Measurements from ENCODE around the gene TCP11L2. TPM values are rescaled to one million over a fixed set of nuclear protein-coding genes. Genes with fewer than 3 reads are reported as not detected.

The TCP11L2 gene
- polyA plus RNA-seq, 1 donor from 2014 or later, result 16.6 TPM

DNA sequence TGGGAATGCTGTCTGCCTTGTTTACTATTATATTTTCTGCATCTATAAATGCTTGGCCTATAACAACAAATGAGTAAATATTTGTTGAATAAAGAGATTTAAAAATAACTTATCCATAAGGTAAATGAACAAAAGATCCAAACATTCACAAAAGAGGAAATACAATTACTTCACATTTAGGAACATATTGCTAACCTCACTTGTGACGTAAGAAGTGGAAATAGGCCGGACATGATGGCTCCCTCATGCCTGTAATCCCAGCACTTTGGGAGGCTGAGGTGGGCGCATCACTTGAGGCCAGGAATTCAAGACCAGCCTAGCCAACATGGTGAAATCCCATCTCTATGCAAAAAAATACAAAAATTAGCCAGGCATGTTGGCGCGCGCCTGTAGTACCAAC, 29.0 kb upstream of the TCP11L2 start:
- Histone ChIP-seq H3K9ac (ENCODE audit: low read length) (no peak overlapping the region), H3K9me3 (ENCODE audit: low read length) (no peaks in the 10 kb centered on the region), H4K20me1 (ENCODE audit: insufficient read depth) (no peaks in the 10 kb centered on the region), H3K79me2 (replicated peaks; ENCODE audit: insufficient read depth, low read length) (no peaks in the 10 kb centered on the region), H3K27me3 (ENCODE audit: insufficient read depth, low read depth, low read length) (no peaks in the 10 kb centered on the region), H3K4me2 (ENCODE audit: low read length) (no peak overlapping the region), H2AFZ (ENCODE audit: low read depth, low read length) (no peak overlapping the region), H3F3A (ENCODE audit: insufficient read depth, low read length, poor library complexity, severe bottlenecking) (no peaks in the 10 kb centered on the region), H3K9me2 (ENCODE audit: insufficient read depth, low read length) (no peaks in the 10 kb centered on the region), H3K27ac (ENCODE audit: low read length) (no peak overlapping the region), H3K36me3 (ENCODE audit: insufficient read depth, low read length) (no peaks in the 10 kb centered on the region), H3K4me3 (ENCODE audit: low read length) (no peak overlapping the region)
- TF ChIP-seq MXI1 (conservative IDR thresholded peaks at IDR 0.05; ENCODE audit: poor library complexity, severe bottlenecking), result no peak
- TF ChIP-seq, protein P1, sequence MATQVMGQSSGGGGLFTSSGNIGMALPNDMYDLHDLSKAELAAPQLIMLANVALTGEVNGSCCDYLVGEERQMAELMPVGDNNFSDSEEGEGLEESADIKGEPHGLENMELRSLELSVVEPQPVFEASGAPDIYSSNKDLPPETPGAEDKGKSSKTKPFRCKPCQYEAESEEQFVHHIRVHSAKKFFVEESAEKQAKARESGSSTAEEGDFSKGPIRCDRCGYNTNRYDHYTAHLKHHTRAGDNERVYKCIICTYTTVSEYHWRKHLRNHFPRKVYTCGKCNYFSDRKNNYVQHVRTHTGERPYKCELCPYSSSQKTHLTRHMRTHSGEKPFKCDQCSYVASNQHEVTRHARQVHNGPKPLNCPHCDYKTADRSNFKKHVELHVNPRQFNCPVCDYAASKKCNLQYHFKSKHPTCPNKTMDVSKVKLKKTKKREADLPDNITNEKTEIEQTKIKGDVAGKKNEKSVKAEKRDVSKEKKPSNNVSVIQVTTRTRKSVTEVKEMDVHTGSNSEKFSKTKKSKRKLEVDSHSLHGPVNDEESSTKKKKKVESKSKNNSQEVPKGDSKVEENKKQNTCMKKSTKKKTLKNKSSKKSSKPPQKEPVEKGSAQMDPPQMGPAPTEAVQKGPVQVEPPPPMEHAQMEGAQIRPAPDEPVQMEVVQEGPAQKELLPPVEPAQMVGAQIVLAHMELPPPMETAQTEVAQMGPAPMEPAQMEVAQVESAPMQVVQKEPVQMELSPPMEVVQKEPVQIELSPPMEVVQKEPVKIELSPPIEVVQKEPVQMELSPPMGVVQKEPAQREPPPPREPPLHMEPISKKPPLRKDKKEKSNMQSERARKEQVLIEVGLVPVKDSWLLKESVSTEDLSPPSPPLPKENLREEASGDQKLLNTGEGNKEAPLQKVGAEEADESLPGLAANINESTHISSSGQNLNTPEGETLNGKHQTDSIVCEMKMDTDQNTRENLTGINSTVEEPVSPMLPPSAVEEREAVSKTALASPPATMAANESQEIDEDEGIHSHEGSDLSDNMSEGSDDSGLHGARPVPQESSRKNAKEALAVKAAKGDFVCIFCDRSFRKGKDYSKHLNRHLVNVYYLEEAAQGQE (IDR thresholded peaks at IDR 0.05; ENCODE audit: borderline replicate concordance), result no peak
- TF ChIP-seq TAF1 (IDR thresholded peaks at IDR 0.05; ENCODE audit: low read depth), result no peak

DNA sequence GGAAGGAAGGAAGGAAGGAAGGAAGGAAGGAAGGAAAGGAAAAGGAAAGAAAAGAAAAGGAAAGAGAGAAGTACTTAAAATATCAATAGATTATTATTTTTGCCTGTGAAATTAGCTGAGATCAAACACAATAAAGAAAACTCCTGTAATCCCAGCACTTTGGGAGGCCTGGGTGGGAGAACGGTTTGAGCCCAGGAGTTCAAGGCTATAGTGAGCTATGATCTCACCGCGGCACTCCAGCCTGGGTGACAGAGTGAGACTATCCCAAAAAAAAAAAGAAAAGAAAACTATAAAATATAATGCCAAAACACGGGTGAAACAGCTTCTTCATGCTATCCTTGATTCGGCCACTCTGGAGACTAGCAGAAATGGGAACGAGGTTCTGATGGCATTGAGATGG, 28.5 kb upstream of the TCP11L2 start:
- no peaks in the 10 kb centered on the region for H3K79me2 ChIP-seq (replicated peaks; ENCODE audit: insufficient read depth, low read length)
- H3K9me2 ChIP-seq (ENCODE audit: insufficient read depth, low read length), result no peaks in the 10 kb centered on the region
- TF ChIP-seq, protein P1 (IDR thresholded peaks at IDR 0.05; ENCODE audit: borderline replicate concordance), result no peak
- TF ChIP-seq POLR2AphosphoS5 (IDR thresholded peaks at IDR 0.05) (no peak), SMC3 (conservative IDR thresholded peaks at IDR 0.05; ENCODE audit: poor library complexity) (no peak), TAF1 (IDR thresholded peaks at IDR 0.05; ENCODE audit: low read depth) (no peak), RAD21 (conservative IDR thresholded peaks at IDR 0.05) (no peak), EZH2 (IDR thresholded peaks at IDR 0.05; ENCODE audit: borderline replicate concordance, insufficient read depth, low read length, poor library complexity, severe bottlenecking) (no peak)
- TF ChIP-seq, protein P2, sequence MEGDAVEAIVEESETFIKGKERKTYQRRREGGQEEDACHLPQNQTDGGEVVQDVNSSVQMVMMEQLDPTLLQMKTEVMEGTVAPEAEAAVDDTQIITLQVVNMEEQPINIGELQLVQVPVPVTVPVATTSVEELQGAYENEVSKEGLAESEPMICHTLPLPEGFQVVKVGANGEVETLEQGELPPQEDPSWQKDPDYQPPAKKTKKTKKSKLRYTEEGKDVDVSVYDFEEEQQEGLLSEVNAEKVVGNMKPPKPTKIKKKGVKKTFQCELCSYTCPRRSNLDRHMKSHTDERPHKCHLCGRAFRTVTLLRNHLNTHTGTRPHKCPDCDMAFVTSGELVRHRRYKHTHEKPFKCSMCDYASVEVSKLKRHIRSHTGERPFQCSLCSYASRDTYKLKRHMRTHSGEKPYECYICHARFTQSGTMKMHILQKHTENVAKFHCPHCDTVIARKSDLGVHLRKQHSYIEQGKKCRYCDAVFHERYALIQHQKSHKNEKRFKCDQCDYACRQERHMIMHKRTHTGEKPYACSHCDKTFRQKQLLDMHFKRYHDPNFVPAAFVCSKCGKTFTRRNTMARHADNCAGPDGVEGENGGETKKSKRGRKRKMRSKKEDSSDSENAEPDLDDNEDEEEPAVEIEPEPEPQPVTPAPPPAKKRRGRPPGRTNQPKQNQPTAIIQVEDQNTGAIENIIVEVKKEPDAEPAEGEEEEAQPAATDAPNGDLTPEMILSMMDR (IDR thresholded peaks at IDR 0.05; ENCODE audit: poor library complexity, severe bottlenecking), result no peak
- no peaks in the 10 kb centered on the region for H3K36me3 ChIP-seq (ENCODE audit: insufficient read depth, low read length)
- no peaks in the 10 kb centered on the region for H3K9me3 ChIP-seq (ENCODE audit: low read length)
- H3K9ac ChIP-seq (ENCODE audit: low read length), result no peak overlapping the region
- H3F3A ChIP-seq (ENCODE audit: insufficient read depth, low read length, poor library complexity, severe bottlenecking), result no peaks in the 10 kb centered on the region
- no peaks in the 10 kb centered on the region for H3K27me3 ChIP-seq (ENCODE audit: insufficient read depth, low read depth, low read length)
- H3K4me2 ChIP-seq (ENCODE audit: low read length), result no peak overlapping the region
- no peaks in the 10 kb centered on the region for H4K20me1 ChIP-seq (ENCODE audit: insufficient read depth)
- no peak overlapping the region for H3K27ac ChIP-seq (ENCODE audit: low read length)
- no peak overlapping the region for H2AFZ ChIP-seq (ENCODE audit: low read depth, low read length)
- no peak overlapping the region for H3K4me3 ChIP-seq (ENCODE audit: low read length)

All from neural cell (in vitro differentiated cells).